IMR-90 (cell line): ENCODE results near the gene LRRC1. TPM values are rescaled to one million over a fixed set of nuclear protein-coding genes. Genes with fewer than 3 reads are reported as not detected.

Source experiments
- ATAC-seq: fragments of 200-7000 bp; cut with Tn5 transposase; 2 replicates; pipeline ENCODE4 v1.9.1; 2020; ENCODE audit warnings: low read depth, mild to moderate bottlenecking, moderate library complexity
- BruUV-seq: library from RNA; stranded (reverse); fragments of 400-500 nt; replicated peaks from 2 replicates; lab custom pipeline; 2021; lab: Mats Ljungman, UMichigan
- CTCF ChIA-PET: fragments of 300-600 bp; formaldehyde crosslinking; extraction: SDS; loops from one replicate; lab custom pipeline; 2021; ENCODE audit warnings: antibody characterized with exemption; lab: Yijun Ruan, JAX
- POLR2A ChIA-PET: fragments of 300-600 bp; sonication (Branson Sonifier 250); formaldehyde crosslinking; loops from one replicate; lab custom pipeline; 2022; ENCODE audit warnings: antibody characterized with exemption; ENCODE audit not compliant: unreplicated experiment; lab: Charles Lee
- DNase-seq: peaks from one replicate; pipeline ENCODE4 v3.0.0; 2013
- H2AFZ ChIP-seq: replicated peaks from 2 replicates; pipeline ENCODE3; 2013; ENCODE audit warnings: low read length, mild to moderate bottlenecking; ENCODE audit not compliant: poor library complexity
- H2AK5ac ChIP-seq: 2 replicates; pipeline ENCODE4 v1.6.1; 2013; ENCODE audit warnings: low read depth, low read length, inconsistent platforms
- H2AK9ac ChIP-seq: replicated peaks from 2 replicates; pipeline ENCODE3; 2013; ENCODE audit warnings: mild to moderate bottlenecking, low read depth, low read length, moderate library complexity; ENCODE audit not compliant: poor library complexity
- H2BK120ac ChIP-seq: 2 replicates; pipeline ENCODE4 v1.6.1; 2013; ENCODE audit warnings: low read depth, low read length, inconsistent platforms
- H2BK15ac ChIP-seq: 3 replicates; pipeline ENCODE4 v1.6.1; 2013; ENCODE audit warnings: low read depth, low read length, inconsistent platforms
- H2BK20ac ChIP-seq: 2 replicates; pipeline ENCODE4 v1.6.1; 2013; ENCODE audit warnings: low read depth, mild to moderate bottlenecking, inconsistent platforms, low read length, moderate library complexity
- H2BK5ac ChIP-seq: 2 replicates; pipeline ENCODE4 v1.6.1; 2013; ENCODE audit warnings: mild to moderate bottlenecking, low read depth, low read length, inconsistent platforms; ENCODE audit not compliant: poor library complexity, severe bottlenecking
- H3K14ac ChIP-seq: replicated peaks from 2 replicates; pipeline ENCODE4 v1.6.1; 2013; ENCODE audit warnings: low read depth, low read length, inconsistent platforms
- H3K18ac ChIP-seq: 2 replicates; pipeline ENCODE4 v1.6.1; 2013; ENCODE audit warnings: low read depth, low read length, control low read depth
- H3K23ac ChIP-seq: 2 replicates; pipeline ENCODE4 v1.6.1; 2013; ENCODE audit warnings: low read depth, low read length, inconsistent platforms
- H3K27ac ChIP-seq: 2 replicates; pipeline ENCODE4 v1.5.1; 2013; ENCODE audit warnings: mild to moderate bottlenecking, control low read depth, low read length; ENCODE audit not compliant: insufficient read depth
- H3K27me3 ChIP-seq: 2 replicates; pipeline ENCODE4 v1.6.1; 2013; ENCODE audit warnings: low read length; ENCODE audit not compliant: control insufficient read depth, insufficient read depth
- H3K36me3 ChIP-seq: 2 replicates; pipeline ENCODE4 v1.6.1; 2013; ENCODE audit warnings: low read length, mixed read lengths; ENCODE audit not compliant: control insufficient read depth, insufficient read depth
- H3K4ac ChIP-seq: 2 replicates; pipeline ENCODE4 v1.6.1; 2013; ENCODE audit warnings: low read depth, low read length, inconsistent platforms
- H3K4me1 ChIP-seq: 2 replicates; pipeline ENCODE4 v1.6.1; 2013; ENCODE audit warnings: low read length, mixed read lengths; ENCODE audit not compliant: control insufficient read depth, insufficient read depth
- H3K4me2 ChIP-seq: 2 replicates; pipeline ENCODE4 v1.6.1; 2013; ENCODE audit warnings: low read depth, mild to moderate bottlenecking, control low read depth, low read length, moderate library complexity
- H3K4me3 ChIP-seq: 2 replicates; pipeline ENCODE4 v1.5.1; 2013; ENCODE audit warnings: low read depth, mild to moderate bottlenecking, control low read depth, low read length, moderate library complexity; ENCODE audit not compliant: insufficient read depth
- H3K56ac ChIP-seq: 2 replicates; pipeline ENCODE4 v1.6.1; 2013; ENCODE audit warnings: low read length, inconsistent platforms; ENCODE audit not compliant: insufficient read depth; ENCODE audit errors: extremely low read depth
- H3K79me1 ChIP-seq, 2 experiments: 2 replicates each; pipeline ENCODE4 v1.6.1; 2013; ENCODE audit warnings: low read length in 2 of 2, inconsistent platforms in 1 of 2, low read depth in 1 of 2
- H3K9ac ChIP-seq: 2 replicates; pipeline ENCODE4 v1.6.1; 2013; ENCODE audit warnings: low read depth, low read length, control low read depth
- H3K9me1 ChIP-seq: 2 replicates; pipeline ENCODE4 v1.6.1; 2013; ENCODE audit warnings: low read length, inconsistent platforms; ENCODE audit not compliant: insufficient read depth
- H3K9me3 ChIP-seq: 2 replicates; pipeline ENCODE4 v1.6.1; 2013; ENCODE audit warnings: low read length; ENCODE audit not compliant: control insufficient read depth, insufficient read depth
- H4K20me1 ChIP-seq: 2 replicates; pipeline ENCODE4 v1.6.1; 2013; ENCODE audit warnings: low read length, inconsistent platforms; ENCODE audit not compliant: insufficient read depth
- H4K5ac ChIP-seq: 2 replicates; pipeline ENCODE4 v1.6.1; 2013; ENCODE audit warnings: mild to moderate bottlenecking, low read depth, low read length, control low read depth
- H4K8ac ChIP-seq, 2 experiments: 2 replicates each; pipeline ENCODE4 v1.6.1; 2013; ENCODE audit warnings: low read depth in 2 of 2, low read length in 2 of 2, control low read depth in 1 of 2, inconsistent platforms in 1 of 2
- H4K91ac ChIP-seq: 2 replicates; pipeline ENCODE4 v1.6.1; 2013; ENCODE audit warnings: low read depth, low read length, inconsistent platforms; ENCODE audit not compliant: insufficient read depth
- BHLHE40 ChIP-seq: fragments of 150-350 bp; IDR thresholded peaks from 2 replicates; pipeline ENCODE4 v1.6.1; 2016; ENCODE audit warnings: mild to moderate bottlenecking, low read depth, low read length
- FOS ChIP-seq: fragments of 150-350 bp; IDR thresholded peaks from 2 replicates; pipeline ENCODE4 v1.6.1; 2016; ENCODE audit warnings: low read depth, low read length
- MAZ ChIP-seq: IDR thresholded peaks from 2 replicates; pipeline ENCODE4 v1.6.1; 2012; ENCODE audit warnings: low read depth, mild to moderate bottlenecking, low read length, improper control_type of control experiment, moderate library complexity, borderline replicate concordance
- NFE2L2 ChIP-seq: fragments of 150-350 bp; IDR thresholded peaks from 2 replicates; pipeline ENCODE4 v1.6.1; 2016; ENCODE audit warnings: low read depth, mild to moderate bottlenecking, low read length
- POLR2A ChIP-seq: IDR thresholded peaks from 2 replicates; pipeline ENCODE4 v1.6.1; 2012; ENCODE audit warnings: mild to moderate bottlenecking, low read depth, low read length
- RCOR1 ChIP-seq: IDR thresholded peaks from 2 replicates; pipeline ENCODE4 v1.6.1; 2012; ENCODE audit warnings: mild to moderate bottlenecking, low read length, improper control_type of control experiment; ENCODE audit not compliant: insufficient replicate concordance
- WGBS, 2 experiments: methylation state at CpG; one replicate each; pipeline versions ENCODE4 v1.1.5 to v1.1.7; 2013; ENCODE audit warnings: missing lambda C conversion rate in 2 of 2; ENCODE audit not compliant: insufficient read length in 1 of 2; ENCODE audit errors: extremely low coverage in 2 of 2; 5-methylcytosine and 5-hydroxymethylcytosine counted together
- dilution Hi-C: fragments of 300-500 bp; cut with HindIII; formaldehyde crosslinking; loops from one replicate; pipeline ENCODE4 v1.14.3; 2018; ENCODE audit warnings: low sequenced_read_pairs; ENCODE audit not compliant: unreplicated experiment
- in situ Hi-C: fragments of 300-500 bp; cut with MboI; formaldehyde crosslinking; loops from 3 replicates; pipeline ENCODE4 v1.14.3; 2019; ENCODE audit warnings: low sequenced_read_pairs, inconsistent platforms, mixed read lengths
- intact Hi-C: fragments of 100-400 bp; cut with micrococcal nuclease; formaldehyde crosslinking; loops from 2 replicates; pipeline ENCODE4 v1.10.0; 2022
- polyA plus RNA-seq, 3 experiments: library from polyadenylated mRNA; depleted of rRNA; stranded (reverse); fragments of >200 nt; gene quantifications; 2 replicates each; pipeline ENCODE4 v1.2.3, GENCODE V29; 2012; ENCODE audit warnings: low replicate concordance in 1 of 3
- total RNA-seq: library from RNA; depleted of rRNA; stranded (reverse); fragments of >200 nt; gene quantifications from 2 replicates; pipeline ENCODE4 v1.2.3, GENCODE V29; 2012
- TF ChIP-seq, protein P1 (sequence below): fragments of 150-350 bp; IDR thresholded peaks from 2 replicates; pipeline ENCODE4 v1.6.1; 2017; ENCODE audit warnings: mild to moderate bottlenecking, antibody characterized with exemption, low read length, low read depth
- TF ChIP-seq, protein P2 (sequence below): fragments of 150-350 bp; IDR thresholded peaks from 2 replicates; pipeline ENCODE4 v1.6.1; 2016; ENCODE audit warnings: low read depth, mild to moderate bottlenecking, low read length, moderate library complexity, borderline replicate concordance
- TF ChIP-seq, protein P3 (sequence below): conservative IDR thresholded peaks from 2 replicates; pipeline ENCODE4 v1.5.1; 2012; ENCODE audit warnings: mild to moderate bottlenecking, low read depth, low read length, improper control_type of control experiment

LRRC1 gene
- total and polyA plus RNA-seq, 2 of the 4 experiments (the other 2 are of a cell fraction) = 5.1 to 6.1 TPM

DNA sequence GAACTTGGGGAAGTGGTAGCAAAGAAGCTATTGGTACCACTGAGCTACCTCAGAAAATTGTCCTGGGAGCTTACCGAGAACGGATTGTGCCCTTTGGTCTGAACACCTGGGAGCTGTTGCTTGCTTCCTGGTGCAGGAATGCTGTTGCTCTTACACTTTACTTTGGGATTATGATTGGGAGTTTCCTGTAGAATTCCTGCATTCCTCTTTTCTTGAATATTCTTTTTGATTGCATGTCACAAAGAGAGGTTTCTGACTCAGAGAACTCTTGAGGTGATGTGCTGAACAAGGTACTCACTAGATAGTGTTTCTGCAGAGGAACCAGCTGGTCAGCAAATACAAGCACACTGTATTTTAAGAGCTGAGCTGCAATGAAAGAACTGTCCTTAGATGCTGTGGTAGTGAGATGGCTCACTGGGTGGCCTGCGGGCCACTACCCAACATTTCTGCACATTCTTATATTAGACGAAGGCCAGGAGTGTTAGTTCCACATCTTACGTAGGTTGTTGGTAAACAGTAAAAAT, 35.0 kb downstream of the LRRC1 start:
- Histone ChIP-seq H4K5ac (no peak overlapping the region), H3K27me3 (no peaks in the 10 kb centered on the region), H2BK15ac (no peak overlapping the region), H3K9ac (no peak overlapping the region), H4K20me1 (peaks cover 18% of the 10 kb centered on the region; the same call in 1 of the 2 replicates), H3K4me2 (no peak overlapping the region), H2BK120ac (no peak overlapping the region), H3K4me1 (peaks cover 17% of the 10 kb centered on the region), H3K23ac (no peak overlapping the region), H4K8ac (no peak overlapping the region), H3K56ac (no peak overlapping the region), H3K9me1 (peaks cover 8% of the 10 kb centered on the region), H2AK5ac (no peak overlapping the region), H2AK9ac (no peak overlapping the region), H3K14ac (peak overlapping the region; percentile 5; the same call in 1 of the 2 replicates), H3K79me1 (peaks cover 62 to 69% of the 10 kb centered on the region in 2 experiments), H3K4me3 (no peak overlapping the region), H4K91ac (no peak overlapping the region), H3K27ac (no peak overlapping the region), H2AFZ (no peak overlapping the region), H2BK5ac (no peak overlapping the region), H3K36me3 (no peaks in the 10 kb centered on the region), H3K18ac (no peak overlapping the region), H3K9me3 (no peaks in the 10 kb centered on the region), H3K4ac (no peak overlapping the region), H2BK20ac (no peak overlapping the region)
- ChIA-PET POLR2A (no interaction called here), CTCF (no interaction called here)
- ATAC-seq (no peak), DNase-seq (no peak)
- in situ Hi-C loops (no loop called here), intact Hi-C loops (no loop called here), dilution Hi-C loops (no loop called here)
- BruUV-seq = no TSS peak
- WGBS, 2 experiments = 80% methylated on average over 1 of the region's 5 CpGs; no CpG with 5 or more reads in 1 of the 2 experiments
- TF ChIP-seq, protein P1, sequence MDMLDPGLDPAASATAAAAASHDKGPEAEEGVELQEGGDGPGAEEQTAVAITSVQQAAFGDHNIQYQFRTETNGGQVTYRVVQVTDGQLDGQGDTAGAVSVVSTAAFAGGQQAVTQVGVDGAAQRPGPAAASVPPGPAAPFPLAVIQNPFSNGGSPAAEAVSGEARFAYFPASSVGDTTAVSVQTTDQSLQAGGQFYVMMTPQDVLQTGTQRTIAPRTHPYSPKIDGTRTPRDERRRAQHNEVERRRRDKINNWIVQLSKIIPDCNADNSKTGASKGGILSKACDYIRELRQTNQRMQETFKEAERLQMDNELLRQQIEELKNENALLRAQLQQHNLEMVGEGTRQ = no peak
- TF ChIP-seq POLR2A (no peak), BHLHE40 (no peak), NFE2L2 (no peak), MAZ (no peak), RCOR1 (no peak), FOS (no peak)
- TF ChIP-seq, protein P2, sequence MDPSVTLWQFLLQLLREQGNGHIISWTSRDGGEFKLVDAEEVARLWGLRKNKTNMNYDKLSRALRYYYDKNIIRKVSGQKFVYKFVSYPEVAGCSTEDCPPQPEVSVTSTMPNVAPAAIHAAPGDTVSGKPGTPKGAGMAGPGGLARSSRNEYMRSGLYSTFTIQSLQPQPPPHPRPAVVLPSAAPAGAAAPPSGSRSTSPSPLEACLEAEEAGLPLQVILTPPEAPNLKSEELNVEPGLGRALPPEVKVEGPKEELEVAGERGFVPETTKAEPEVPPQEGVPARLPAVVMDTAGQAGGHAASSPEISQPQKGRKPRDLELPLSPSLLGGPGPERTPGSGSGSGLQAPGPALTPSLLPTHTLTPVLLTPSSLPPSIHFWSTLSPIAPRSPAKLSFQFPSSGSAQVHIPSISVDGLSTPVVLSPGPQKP = no peak
- TF ChIP-seq, protein P3, sequence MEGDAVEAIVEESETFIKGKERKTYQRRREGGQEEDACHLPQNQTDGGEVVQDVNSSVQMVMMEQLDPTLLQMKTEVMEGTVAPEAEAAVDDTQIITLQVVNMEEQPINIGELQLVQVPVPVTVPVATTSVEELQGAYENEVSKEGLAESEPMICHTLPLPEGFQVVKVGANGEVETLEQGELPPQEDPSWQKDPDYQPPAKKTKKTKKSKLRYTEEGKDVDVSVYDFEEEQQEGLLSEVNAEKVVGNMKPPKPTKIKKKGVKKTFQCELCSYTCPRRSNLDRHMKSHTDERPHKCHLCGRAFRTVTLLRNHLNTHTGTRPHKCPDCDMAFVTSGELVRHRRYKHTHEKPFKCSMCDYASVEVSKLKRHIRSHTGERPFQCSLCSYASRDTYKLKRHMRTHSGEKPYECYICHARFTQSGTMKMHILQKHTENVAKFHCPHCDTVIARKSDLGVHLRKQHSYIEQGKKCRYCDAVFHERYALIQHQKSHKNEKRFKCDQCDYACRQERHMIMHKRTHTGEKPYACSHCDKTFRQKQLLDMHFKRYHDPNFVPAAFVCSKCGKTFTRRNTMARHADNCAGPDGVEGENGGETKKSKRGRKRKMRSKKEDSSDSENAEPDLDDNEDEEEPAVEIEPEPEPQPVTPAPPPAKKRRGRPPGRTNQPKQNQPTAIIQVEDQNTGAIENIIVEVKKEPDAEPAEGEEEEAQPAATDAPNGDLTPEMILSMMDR = no peak
